H9 (cell line): ENCODE measurements around the gene MAPKAP1. TPM values are rescaled to one million over a fixed set of nuclear protein-coding genes. Genes with fewer than 3 reads are reported as not detected.
A peak's percentile ranks its signal among the peaks of the same experiment; 100 is the strongest.

Source experiments
- DNase-seq: peaks from one replicate; pipeline ENCODE4 v3.0.0-alpha.2; 2017
- H2AFZ ChIP-seq: one replicate; pipeline ENCODE4 v1.6.1; 2013; ENCODE audit warnings: mild to moderate bottlenecking, low read length, control low read depth, moderate library complexity
- H2AK5ac ChIP-seq: 2 replicates; pipeline ENCODE4 v1.6.1; 2013; ENCODE audit warnings: low read length, control low read depth, mixed read lengths; ENCODE audit not compliant: insufficient read length
- H2BK120ac ChIP-seq: one replicate; pipeline ENCODE4 v1.6.1; 2013; ENCODE audit warnings: low read depth, mild to moderate bottlenecking, low read length, control low read depth, inconsistent platforms; ENCODE audit not compliant: poor library complexity, severe bottlenecking
- H2BK12ac ChIP-seq: 2 replicates; pipeline ENCODE4 v1.6.1; 2013; ENCODE audit warnings: low read length, control low read depth, mixed read lengths, low read depth; ENCODE audit not compliant: insufficient read length
- H2BK15ac ChIP-seq: 2 replicates; pipeline ENCODE4 v1.6.1; 2013; ENCODE audit warnings: low read depth, low read length, control low read depth
- H2BK20ac ChIP-seq: one replicate; pipeline ENCODE4 v1.6.1; 2013; ENCODE audit warnings: low read depth, mild to moderate bottlenecking, low read length, control low read depth, inconsistent platforms; ENCODE audit not compliant: poor library complexity, severe bottlenecking
- H2BK5ac ChIP-seq: 2 replicates; pipeline ENCODE4 v1.6.1; 2013; ENCODE audit warnings: low read length, control low read depth, mixed read lengths; ENCODE audit not compliant: insufficient read length
- H3K14ac ChIP-seq: 2 replicates; pipeline ENCODE4 v1.6.1; 2013; ENCODE audit warnings: low read length, control low read depth; ENCODE audit not compliant: insufficient read depth
- H3K18ac ChIP-seq: 2 replicates; pipeline ENCODE4 v1.6.1; 2013; ENCODE audit warnings: low read depth, mild to moderate bottlenecking, mixed read lengths, low read length, control low read depth; ENCODE audit not compliant: insufficient read length
- H3K23ac ChIP-seq: 2 replicates; pipeline ENCODE4 v1.6.1; 2013; ENCODE audit warnings: low read length, control low read depth, mixed read lengths, low read depth; ENCODE audit not compliant: insufficient read length
- H3K23me2 ChIP-seq: 2 replicates; pipeline ENCODE4 v1.6.1; 2013; ENCODE audit warnings: low read depth, mild to moderate bottlenecking, mixed read lengths, low read length, control low read depth; ENCODE audit not compliant: insufficient read length, poor library complexity, severe bottlenecking
- H3K27ac ChIP-seq: 2 replicates; pipeline ENCODE4 v1.5.1; 2013; ENCODE audit warnings: low read length, control low read depth, mixed read lengths, low read depth; ENCODE audit not compliant: insufficient read length
- H3K27me3 ChIP-seq: 2 replicates; pipeline ENCODE4 v1.6.1; 2013; ENCODE audit warnings: low read length, control low read depth, inconsistent platforms; ENCODE audit not compliant: insufficient read depth
- H3K4ac ChIP-seq: 2 replicates; pipeline ENCODE4 v1.6.1; 2013; ENCODE audit warnings: low read depth, mild to moderate bottlenecking, control low read depth, inconsistent platforms, low read length, moderate library complexity
- H3K4me1 ChIP-seq: 2 replicates; pipeline ENCODE4 v1.6.1; 2013; ENCODE audit warnings: low read length, control low read depth, inconsistent platforms; ENCODE audit not compliant: insufficient read depth
- H3K4me2 ChIP-seq: 2 replicates; pipeline ENCODE4 v1.6.1; 2013; ENCODE audit warnings: low read length, control low read depth, mixed read lengths; ENCODE audit not compliant: insufficient read length, insufficient read depth
- H3K56ac ChIP-seq: 2 replicates; pipeline ENCODE4 v1.6.1; 2013; ENCODE audit warnings: low read depth, mild to moderate bottlenecking, mixed read lengths, low read length, control low read depth; ENCODE audit not compliant: insufficient read length
- H3K79me1 ChIP-seq: 2 replicates; pipeline ENCODE4 v1.6.1; 2013; ENCODE audit warnings: low read depth, mild to moderate bottlenecking, moderate library complexity, low read length, control low read depth, inconsistent platforms; ENCODE audit not compliant: insufficient read depth, poor library complexity, severe bottlenecking
- H3K79me2 ChIP-seq: 2 replicates; pipeline ENCODE4 v1.6.1; 2013; ENCODE audit warnings: low read length, control low read depth, inconsistent platforms; ENCODE audit not compliant: insufficient read depth
- H3K9ac ChIP-seq: 2 replicates; pipeline ENCODE4 v1.6.1; 2013; ENCODE audit warnings: low read length, control low read depth, mixed read lengths; ENCODE audit not compliant: insufficient read length; ENCODE audit errors: extremely low read depth
- H3K9me3 ChIP-seq: one replicate; pipeline ENCODE4 v1.6.1; 2013; ENCODE audit warnings: low read depth, low read length, inconsistent platforms; ENCODE audit not compliant: control insufficient read depth
- H3T11ph ChIP-seq: one replicate; pipeline ENCODE4 v1.6.1; 2013; ENCODE audit warnings: mild to moderate bottlenecking, low read length, control low read depth, inconsistent platforms
- H4K20me1 ChIP-seq: one replicate; pipeline ENCODE4 v1.6.1; 2013; ENCODE audit not compliant: control insufficient read depth, insufficient read length, insufficient read depth
- H4K5ac ChIP-seq: 2 replicates; pipeline ENCODE4 v1.6.1; 2013; ENCODE audit warnings: low read depth, mild to moderate bottlenecking, mixed read lengths, low read length, control low read depth; ENCODE audit not compliant: insufficient read length
- H4K8ac ChIP-seq: replicated peaks from 2 replicates; pipeline ENCODE4 v1.6.1; 2013; ENCODE audit warnings: low read length, control low read depth, mixed read lengths, low read depth; ENCODE audit not compliant: insufficient read length
- H4K91ac ChIP-seq: 2 replicates; pipeline ENCODE4 v1.6.1; 2013; ENCODE audit warnings: low read depth, mild to moderate bottlenecking, moderate library complexity, mixed read lengths, low read length, control low read depth; ENCODE audit not compliant: insufficient read length
- H3K27ac Mint-ChIP-seq, 3 experiments: 2 replicates in 2 of 3; 3 replicates in 1 of 3; pipeline ENCODE4 v1.8.0; 2020 to 2021; ENCODE audit warnings: mixed read lengths in 3 of 3, mild to moderate bottlenecking in 1 of 3, moderate library complexity in 1 of 3
- H3K27me3 Mint-ChIP-seq: 2 replicates; pipeline ENCODE4 v1.8.0; 2021; ENCODE audit warnings: low read depth, mild to moderate bottlenecking, moderate library complexity, mixed read lengths
- H3K36me3 Mint-ChIP-seq, 3 experiments: 2 replicates in 2 of 3; 3 replicates in 1 of 3; pipeline ENCODE4 v1.8.0; 2020 to 2021; ENCODE audit warnings: low read depth in 3 of 3, mixed read lengths in 3 of 3; ENCODE audit not compliant: insufficient read depth in 1 of 3
- H3K4me1 Mint-ChIP-seq, 2 experiments: 2 replicates each; pipeline ENCODE4 v1.8.0; 2020; ENCODE audit warnings: mixed read lengths in 2 of 2
- H3K4me3 Mint-ChIP-seq, 2 experiments: 2 replicates in 1 of 2; 3 replicates in 1 of 2; pipeline ENCODE4 v1.8.0; 2020 to 2021; ENCODE audit warnings: mild to moderate bottlenecking in 2 of 2, mixed read lengths in 2 of 2, moderate library complexity in 1 of 2
- H3K9me3 Mint-ChIP-seq, 2 experiments: 2 replicates in 1 of 2; 3 replicates in 1 of 2; pipeline ENCODE4 v1.8.0; 2020; ENCODE audit warnings: mild to moderate bottlenecking in 2 of 2, mixed read lengths in 2 of 2, moderate library complexity in 1 of 2
- WGBS: extraction: QIAGEN DNeasy Blood & Tissue Kit; methylation state at CpG from one replicate; pipeline ENCODE4 v1.1.7; 2013; ENCODE audit warnings: missing lambda C conversion rate, low lambda C conversion rate, mixed read lengths; ENCODE audit not compliant: insufficient read length; ENCODE audit errors: extremely low coverage; 5-methylcytosine and 5-hydroxymethylcytosine counted together
- total RNA-seq: library from RNA; stranded (reverse); gene quantifications from 2 replicates; pipeline ENCODE4 v1.2.1, GENCODE V29; 2021
- TF ChIP-seq, protein P1 (sequence below): fragments of 200-600 bp; sonication (generic); conservative IDR thresholded peaks from 3 replicates; pipeline ENCODE4 v1.8.0; 2021; ENCODE audit warnings: antibody characterized with exemption, mild to moderate bottlenecking

Gene MAPKAP1
- total RNA-seq, 1 experiment from 2014 or later: 97.0 TPM

DNA sequence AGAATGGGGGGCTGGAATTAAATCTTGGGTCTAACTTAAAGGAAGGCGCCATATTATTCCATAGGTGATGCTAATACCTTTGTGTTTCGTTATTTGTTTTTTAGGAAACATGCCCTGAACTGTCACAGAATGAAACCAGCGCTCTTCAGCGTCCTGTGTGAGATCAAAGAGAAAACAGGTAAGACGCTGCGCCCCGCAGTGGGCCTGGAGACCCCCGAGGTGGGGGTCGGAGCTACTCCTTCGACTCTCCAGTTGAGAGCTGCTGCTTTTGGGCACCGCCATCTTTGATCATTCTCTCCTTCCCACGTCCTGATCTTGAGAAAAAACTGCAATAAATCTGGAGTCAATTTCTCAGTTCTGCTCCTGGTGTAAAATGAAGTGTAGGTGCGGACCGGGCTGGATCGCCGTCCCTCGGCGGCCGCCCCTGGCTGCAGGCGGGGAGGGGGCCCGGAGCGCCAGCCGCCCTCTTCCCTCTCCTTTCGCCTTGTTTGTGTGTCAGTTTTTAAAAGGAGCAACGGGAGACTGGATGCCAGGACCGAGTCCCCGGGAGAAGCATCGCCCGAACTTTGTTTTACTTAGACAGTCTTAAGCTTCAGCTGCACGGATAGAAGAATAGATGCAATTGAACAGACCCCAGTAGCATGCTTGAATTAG lies 41.6 kb upstream of the MAPKAP1 start:
- H3K4me1 Mint-ChIP-seq: peaks cover 51 to 60% of the 10 kb centered on the region in 2 experiments
- no CpG with 5 or more reads among the region's 30 CpGs for WGBS
- no peaks in the 10 kb centered on the region for H3K27me3 ChIP-seq

More for the DNA sequence above, 41.6 kb upstream of the MAPKAP1 start:
- Mint-ChIP-seq H3K36me3 (peaks cover 10 to 18% (median 11%) of the 10 kb centered on the region in 3 experiments; a peak in 6 of 7 replicates), H3K9me3 (no peaks in the 10 kb centered on the region; a peak in 1 of 5 replicates), H3K4me3 (peak overlapping the region; percentile 84 to 93), H3K27ac (peak overlapping the region in 1 of 3 experiments; percentile 88; a peak in 4 of 7 replicates), H3K27me3 (peaks cover 15% of the 10 kb centered on the region)
- Histone ChIP-seq H3K4me1 (peaks cover 4% of the 10 kb centered on the region; the same call in 1 of the 2 replicates), H3K23me2 (peaks cover 16% of the 10 kb centered on the region), H3K79me2 (no peaks in the 10 kb centered on the region), H3K18ac (no peak overlapping the region), H2BK15ac (no peak overlapping the region), H3K79me1 (no peaks in the 10 kb centered on the region), H4K20me1 (no peaks in the 10 kb centered on the region), H3K9ac (peak overlapping the region; percentile 49), H3K27ac (no peak overlapping the region), H3K14ac (no peak overlapping the region), H3K4me2 (peak overlapping the region; percentile 78), H3K23ac (no peak overlapping the region), H3K56ac (no peak overlapping the region), H2BK20ac (no peak overlapping the region), H4K91ac (no peak overlapping the region), H4K8ac (no peak overlapping the region), H2BK5ac (no peak overlapping the region), H3K9me3 (no peaks in the 10 kb centered on the region), H2BK120ac (no peak overlapping the region), H2AK5ac (no peak overlapping the region), H2BK12ac (no peak overlapping the region), H3T11ph (no peak overlapping the region), H3K4ac (no peak overlapping the region), H2AFZ (no peak overlapping the region), H4K5ac (no peak overlapping the region)
- TF ChIP-seq, protein P1, sequence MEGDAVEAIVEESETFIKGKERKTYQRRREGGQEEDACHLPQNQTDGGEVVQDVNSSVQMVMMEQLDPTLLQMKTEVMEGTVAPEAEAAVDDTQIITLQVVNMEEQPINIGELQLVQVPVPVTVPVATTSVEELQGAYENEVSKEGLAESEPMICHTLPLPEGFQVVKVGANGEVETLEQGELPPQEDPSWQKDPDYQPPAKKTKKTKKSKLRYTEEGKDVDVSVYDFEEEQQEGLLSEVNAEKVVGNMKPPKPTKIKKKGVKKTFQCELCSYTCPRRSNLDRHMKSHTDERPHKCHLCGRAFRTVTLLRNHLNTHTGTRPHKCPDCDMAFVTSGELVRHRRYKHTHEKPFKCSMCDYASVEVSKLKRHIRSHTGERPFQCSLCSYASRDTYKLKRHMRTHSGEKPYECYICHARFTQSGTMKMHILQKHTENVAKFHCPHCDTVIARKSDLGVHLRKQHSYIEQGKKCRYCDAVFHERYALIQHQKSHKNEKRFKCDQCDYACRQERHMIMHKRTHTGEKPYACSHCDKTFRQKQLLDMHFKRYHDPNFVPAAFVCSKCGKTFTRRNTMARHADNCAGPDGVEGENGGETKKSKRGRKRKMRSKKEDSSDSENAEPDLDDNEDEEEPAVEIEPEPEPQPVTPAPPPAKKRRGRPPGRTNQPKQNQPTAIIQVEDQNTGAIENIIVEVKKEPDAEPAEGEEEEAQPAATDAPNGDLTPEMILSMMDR: no peak
- DNase-seq: no peak
